ENCODE results near the gene TEC. TPM values are rescaled to one million over a fixed set of nuclear protein-coding genes. Genes with fewer than 3 reads are reported as not detected.

The TEC gene
- total RNA-seq, 2 experiments from 2014 or later = 3.6 to 4.2 TPM

- CTCF ChIA-PET = interaction anchor here (5.1 kb wide), 1 partner anchor 12 kb away, joined by 39 read pairs; no protein-coding TSS in a partner anchor
- intact Hi-C loops (cut with micrococcal nuclease) = no loop called here
- TF ChIP-seq, protein P1, sequence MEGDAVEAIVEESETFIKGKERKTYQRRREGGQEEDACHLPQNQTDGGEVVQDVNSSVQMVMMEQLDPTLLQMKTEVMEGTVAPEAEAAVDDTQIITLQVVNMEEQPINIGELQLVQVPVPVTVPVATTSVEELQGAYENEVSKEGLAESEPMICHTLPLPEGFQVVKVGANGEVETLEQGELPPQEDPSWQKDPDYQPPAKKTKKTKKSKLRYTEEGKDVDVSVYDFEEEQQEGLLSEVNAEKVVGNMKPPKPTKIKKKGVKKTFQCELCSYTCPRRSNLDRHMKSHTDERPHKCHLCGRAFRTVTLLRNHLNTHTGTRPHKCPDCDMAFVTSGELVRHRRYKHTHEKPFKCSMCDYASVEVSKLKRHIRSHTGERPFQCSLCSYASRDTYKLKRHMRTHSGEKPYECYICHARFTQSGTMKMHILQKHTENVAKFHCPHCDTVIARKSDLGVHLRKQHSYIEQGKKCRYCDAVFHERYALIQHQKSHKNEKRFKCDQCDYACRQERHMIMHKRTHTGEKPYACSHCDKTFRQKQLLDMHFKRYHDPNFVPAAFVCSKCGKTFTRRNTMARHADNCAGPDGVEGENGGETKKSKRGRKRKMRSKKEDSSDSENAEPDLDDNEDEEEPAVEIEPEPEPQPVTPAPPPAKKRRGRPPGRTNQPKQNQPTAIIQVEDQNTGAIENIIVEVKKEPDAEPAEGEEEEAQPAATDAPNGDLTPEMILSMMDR (IDR thresholded peaks at IDR 0.05) = no peak
- POLR2A ChIA-PET = no interaction called here
- Mint-ChIP-seq H3K27ac (no peak overlapping the region), H3K9me3 (no peaks in the 10 kb centered on the region), H3K27me3 (no peaks in the 10 kb centered on the region), H3K4me3 (no peak overlapping the region), H3K36me3 (ENCODE audit: low read depth) (peaks cover 19% of the 10 kb centered on the region), H3K4me1 (ENCODE audit: low read depth) (peaks cover 62% of the 10 kb centered on the region)
- ATAC-seq (no peak), DNase-seq (no peak)
These were observed 149.5 kb downstream of the TEC start for GRCh38 chr4:48120132-48120531.

GRCh38 chr4:48119646-48120045, 150.0 kb downstream of the TEC start:
- ATAC-seq = no peak
- DNase-seq = no peak
- intact Hi-C loops (cut with micrococcal nuclease) = no loop called here
- TF ChIP-seq, protein P1 (IDR thresholded peaks at IDR 0.05) = no peak
- Mint-ChIP-seq H3K4me3 (no peak overlapping the region), H3K36me3 (ENCODE audit: low read depth) (peaks cover 20% of the 10 kb centered on the region), H3K27ac (peak overlapping the region; percentile 59), H3K4me1 (ENCODE audit: low read depth) (peaks cover 58% of the 10 kb centered on the region), H3K9me3 (no peaks in the 10 kb centered on the region), H3K27me3 (no peaks in the 10 kb centered on the region)
- ChIA-PET CTCF (interaction anchor here (5.1 kb wide), 1 partner anchor 11 kb away, joined by 39 read pairs; no protein-coding TSS in a partner anchor), POLR2A (no interaction called here)

DNA sequence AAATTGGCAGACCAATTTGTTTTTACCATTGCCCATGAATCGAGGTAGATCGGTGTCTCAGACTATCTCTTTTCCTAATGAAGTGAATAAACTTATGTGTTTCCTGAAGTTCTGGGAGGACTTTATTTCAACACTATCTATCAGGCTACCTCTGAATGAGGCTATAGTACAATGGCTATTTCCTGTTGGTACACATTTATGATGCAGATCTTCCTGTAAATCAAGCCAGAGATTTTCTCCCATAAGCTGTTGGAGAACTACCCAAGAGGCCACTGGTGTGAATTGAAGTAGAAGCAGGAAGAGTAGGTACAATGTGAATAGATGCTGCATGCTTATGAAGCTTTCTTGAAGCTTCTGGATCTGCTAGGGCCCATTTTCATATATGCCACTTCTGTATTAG, 151.6 kb downstream of the TEC start:
- peaks cover 31% of the 10 kb centered on the region for H3K36me3 Mint-ChIP-seq (ENCODE audit: low read depth)
- POLR2A ChIA-PET = interaction anchor here (1.0 to 1.6 kb wide), 4 partner anchors 9 to 24 kb away, joined by 3 to 4 read pairs (median 4); no protein-coding TSS in a partner anchor

DNA sequence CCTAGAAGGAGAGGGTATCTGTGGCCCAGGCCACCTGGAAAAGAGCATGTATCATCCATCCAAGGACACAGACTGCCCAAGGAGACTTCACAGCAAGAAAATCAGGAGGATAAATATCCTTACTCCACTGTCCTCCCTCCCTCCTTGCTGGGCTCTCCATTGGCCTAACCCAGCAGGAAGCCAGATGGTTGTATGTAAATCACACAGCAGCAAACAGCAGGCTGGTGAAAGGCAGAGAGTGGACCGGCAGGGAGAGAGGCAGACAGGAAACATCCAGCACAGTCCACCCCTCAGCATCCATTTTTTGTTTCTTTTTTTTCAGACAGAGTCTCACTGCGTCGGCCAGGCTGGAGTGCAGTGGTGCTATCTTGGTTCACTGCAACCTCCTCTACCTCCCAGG, 153.1 kb downstream of the TEC start:
- Mint-ChIP-seq H3K27ac (peak overlapping the region; percentile 53), H3K36me3 (ENCODE audit: low read depth) (peaks cover 42% of the 10 kb centered on the region), H3K4me1 (ENCODE audit: low read depth) (peaks cover 69% of the 10 kb centered on the region), H3K27me3 (no peaks in the 10 kb centered on the region), H3K4me3 (no peak overlapping the region), H3K9me3 (no peaks in the 10 kb centered on the region)
- TF ChIP-seq, protein P1 (IDR thresholded peaks at IDR 0.05) = no peak
- CTCF ChIA-PET = interaction anchor here (1.5 to 5.1 kb wide), 2 partner anchors 8 to 12 kb away, joined by 4 to 39 read pairs; no protein-coding TSS in a partner anchor
- ATAC-seq (peak; percentile 34), DNase-seq (no peak)
- POLR2A ChIA-PET = no interaction called here
- intact Hi-C loops (cut with micrococcal nuclease) = no loop called here

More for the DNA sequence above, 151.6 kb downstream of the TEC start:
- H3K4me3 Mint-ChIP-seq = no peak overlapping the region
- H3K27ac Mint-ChIP-seq = peak overlapping the region; percentile 47
- ATAC-seq = peak; percentile 23
- H3K4me1 Mint-ChIP-seq (ENCODE audit: low read depth) = peaks cover 58% of the 10 kb centered on the region
- H3K27me3 Mint-ChIP-seq = no peaks in the 10 kb centered on the region
- CTCF ChIA-PET = interaction anchor here (0.8 to 5.1 kb wide), 7 partner anchors 10 to 191 kb away, joined by 3 to 39 read pairs (median 3); no protein-coding TSS in a partner anchor
- TF ChIP-seq, protein P1 (IDR thresholded peaks at IDR 0.05) = no peak
- no peak for DNase-seq
- intact Hi-C loops (cut with micrococcal nuclease) = no loop called here
- H3K9me3 Mint-ChIP-seq = no peaks in the 10 kb centered on the region

- intact Hi-C loops (cut with micrococcal nuclease) = no loop called here
- H3K9me3 Mint-ChIP-seq = no peaks in the 10 kb centered on the region
- ATAC-seq (no peak), DNase-seq (no peak)
- CTCF ChIA-PET = interaction anchor here (0.8 kb wide), 1 partner anchor 82 kb away, joined by 3 read pairs; no protein-coding TSS in a partner anchor
- peak overlapping the region; percentile 65 for H3K4me3 Mint-ChIP-seq
- POLR2A ChIA-PET = interaction anchor here (0.8 to 2.8 kb wide), 4 partner anchors 10 to 181 kb away, joined by 5 to 23 read pairs (median 6); partner anchors contain the start of gene TXK
- H3K27ac Mint-ChIP-seq = peak overlapping the region; percentile 81
- H3K4me1 Mint-ChIP-seq (ENCODE audit: low read depth) = peaks cover 78% of the 10 kb centered on the region
- H3K27me3 Mint-ChIP-seq = no peaks in the 10 kb centered on the region
- peaks cover 41% of the 10 kb centered on the region for H3K36me3 Mint-ChIP-seq (ENCODE audit: low read depth)
- TF ChIP-seq, protein P1 (IDR thresholded peaks at IDR 0.05) = no peak
These were observed 155.2 kb downstream of the TEC start for GRCh38 chr4:48114412-48114811.
